Left ventricle myocardium superior (tissue), 1 donor: ENCODE measurements around the gene VPS9D1. TPM values are rescaled to one million over a fixed set of nuclear protein-coding genes. Genes with fewer than 3 reads are reported as not detected.
"Not testable (repeated sequence)": the region's sequence is repeated elsewhere in the genome, so short reads cannot be mapped to it uniquely, and the experiment has no call there.

Experiments used
- ATAC-seq: fragments of 200-7000 bp; cut with Tn5 transposase; one replicate; pipeline ENCODE4 v1.9.1; 2020; ENCODE audit warnings: mild to moderate bottlenecking, moderate library complexity
- DNase-seq: peaks from one replicate; pipeline ENCODE4 v3.0.0-alpha.2; 2020
- intact Hi-C: fragments of 100-400 bp; cut with micrococcal nuclease; formaldehyde crosslinking; loops from one replicate; pipeline ENCODE4 v1.11.0; 2022
- total RNA-seq: library from RNA; stranded (reverse); fragmentation: NEBNext Ultra II Directional; extraction: Animal tissue kit (Norgen Biotek cat#: 25700); gene quantifications from one replicate; pipeline ENCODE4 v1.2.1, GENCODE V29; 2021
- donor health status: DM: no; HTN: yes; CAD: no; lungs with severe emphysema.

Gene VPS9D1
- total RNA-seq, 1 donor from 2014 or later = 13.7 TPM

DNA sequence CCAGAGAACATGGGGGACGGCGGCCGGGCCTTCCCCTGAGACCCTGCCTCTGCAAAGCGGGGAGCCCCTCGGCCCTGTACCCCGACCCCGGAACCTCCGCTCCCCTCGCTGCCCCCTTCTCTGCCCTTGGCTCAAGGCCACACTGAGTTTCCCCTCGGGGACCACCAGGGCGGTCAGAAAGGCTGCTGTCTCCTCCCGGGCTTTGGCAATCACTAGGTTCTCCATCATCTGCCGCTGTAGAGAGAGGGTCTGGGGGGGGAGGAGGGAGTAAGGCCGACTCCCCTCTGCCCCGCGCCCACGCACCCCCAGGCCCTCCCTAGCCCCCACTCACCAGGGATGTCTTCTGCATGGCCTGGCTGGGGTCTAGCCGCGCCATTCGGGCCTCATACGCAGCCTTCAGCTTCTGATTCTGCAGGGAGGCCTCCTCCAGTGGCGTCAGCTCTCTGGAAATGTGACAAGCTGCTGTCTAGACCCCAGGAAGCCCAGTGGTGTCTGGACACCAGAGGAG is 8.4 kb downstream of the VPS9D1 start:
- DNase-seq (no peak), ATAC-seq (no peak)
- intact Hi-C loops = no loop called here

DNA sequence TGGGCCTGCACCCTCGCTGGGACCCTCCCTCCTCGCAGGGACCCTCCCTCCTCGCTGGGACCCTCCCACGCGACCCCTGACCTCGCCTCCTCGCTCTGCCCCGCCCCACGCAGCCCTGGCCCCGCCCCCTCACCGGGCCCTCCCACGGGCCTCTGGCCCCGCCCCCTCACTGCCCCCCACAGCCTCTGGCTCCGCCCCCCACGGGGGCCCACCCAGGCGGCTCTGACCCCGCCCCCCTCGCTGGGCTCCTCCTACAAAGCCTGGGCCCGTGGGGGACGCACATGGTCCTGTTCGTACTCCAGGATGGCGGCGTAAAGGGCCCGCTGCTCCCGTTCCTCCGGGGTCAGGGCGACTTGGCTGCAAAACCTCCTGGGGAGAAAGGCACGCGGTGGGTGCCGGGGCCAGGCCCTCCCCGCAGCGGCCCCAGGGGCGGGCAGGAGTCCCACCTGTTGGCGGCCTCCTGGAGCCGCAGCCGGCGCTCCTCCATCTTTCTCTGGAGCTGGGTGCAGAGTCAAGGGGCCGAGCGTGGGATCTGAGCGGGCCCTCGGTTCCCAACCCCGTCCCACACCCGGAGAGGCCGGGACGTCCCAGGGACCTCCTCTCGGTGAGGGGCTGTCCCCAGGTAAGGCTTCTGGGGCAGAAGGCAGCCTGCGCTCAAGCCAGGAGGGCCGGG is 9.0 kb downstream of the VPS9D1 start:
- peak; percentile 58 for DNase-seq
- intact Hi-C loops = no loop called here
- ATAC-seq = peak; percentile 48

DNA sequence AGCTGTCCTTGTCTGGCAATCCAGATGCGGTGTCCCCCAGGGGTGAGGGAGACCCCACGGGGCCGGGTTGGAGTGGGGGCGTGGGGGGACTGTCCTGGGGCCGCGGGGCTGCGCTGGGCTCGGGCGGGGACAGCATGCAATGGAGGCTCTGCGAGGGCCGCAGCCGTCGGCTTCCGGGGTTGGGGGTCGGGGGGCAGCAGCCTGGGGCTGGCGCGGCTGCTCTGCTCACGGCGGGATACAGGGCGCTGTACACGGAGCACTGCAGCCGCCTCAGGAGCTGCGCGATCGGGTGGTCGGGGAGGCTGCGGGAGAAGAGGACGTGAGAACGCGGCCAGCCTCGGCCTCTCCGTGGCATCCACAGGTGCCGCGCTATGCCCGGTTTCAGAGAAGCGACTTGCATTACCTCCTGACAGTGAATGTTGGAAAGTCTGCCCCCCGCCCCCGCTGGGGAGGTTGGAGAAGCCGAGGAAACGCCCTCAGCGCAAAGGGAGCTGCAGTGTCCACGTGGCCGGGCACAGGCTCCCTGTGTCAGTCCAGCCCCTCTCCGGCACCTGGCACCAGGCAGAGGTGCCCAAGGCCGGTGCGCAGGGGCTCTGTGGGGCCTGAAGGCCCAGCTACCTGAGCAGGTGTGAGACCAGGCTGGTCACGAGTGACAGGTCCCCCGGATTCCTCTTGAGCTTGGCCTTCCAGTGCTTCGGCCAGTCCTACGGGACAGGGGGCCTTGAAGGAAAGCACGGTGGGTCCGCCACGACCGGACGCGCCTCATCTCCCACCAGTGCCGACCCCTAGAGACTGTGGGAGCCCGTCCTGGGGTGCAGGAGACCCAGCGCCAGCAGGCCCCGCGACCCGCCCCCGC is 9.8 kb downstream of the VPS9D1 start:
- intact Hi-C loops = no loop called here
- DNase-seq = no peak
- no peak for ATAC-seq

DNA sequence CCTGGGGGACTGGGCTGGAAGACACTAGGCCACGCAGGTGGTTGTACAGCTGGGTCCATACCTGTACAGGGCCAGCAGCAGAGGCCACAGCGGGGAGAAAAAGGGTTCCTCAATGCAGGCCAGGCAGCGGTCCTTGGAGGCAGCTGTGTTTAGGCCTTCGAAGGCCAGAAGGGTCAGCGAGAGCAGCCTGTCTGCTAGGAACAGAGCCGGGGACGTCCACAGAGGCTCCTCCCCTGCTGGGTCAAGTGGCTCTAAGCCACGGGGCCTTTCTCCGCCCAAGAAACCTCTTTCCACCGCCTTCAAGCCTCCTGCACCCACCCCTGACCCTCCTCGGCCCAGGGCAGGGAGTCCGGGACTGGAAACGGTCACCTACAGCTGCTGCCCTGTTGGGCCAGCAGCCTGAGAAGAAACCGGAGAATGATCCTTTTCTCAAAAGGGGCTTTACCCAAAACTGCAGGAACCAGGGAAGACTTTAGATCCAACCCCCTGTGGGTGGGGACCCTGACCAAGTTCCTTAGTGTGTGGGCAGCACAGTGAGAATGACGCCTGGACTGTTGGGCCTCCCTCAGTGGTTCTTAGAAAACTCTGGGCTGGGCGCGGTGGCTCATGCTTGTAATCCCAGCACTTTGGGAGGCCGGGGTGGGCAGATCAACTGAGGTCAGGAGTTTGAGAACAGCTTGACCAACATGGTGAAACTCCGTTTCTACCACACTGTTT is 10.8 kb downstream of the VPS9D1 start:
- ATAC-seq = no peak
- intact Hi-C loops = no loop called here
- no peak for DNase-seq

DNA sequence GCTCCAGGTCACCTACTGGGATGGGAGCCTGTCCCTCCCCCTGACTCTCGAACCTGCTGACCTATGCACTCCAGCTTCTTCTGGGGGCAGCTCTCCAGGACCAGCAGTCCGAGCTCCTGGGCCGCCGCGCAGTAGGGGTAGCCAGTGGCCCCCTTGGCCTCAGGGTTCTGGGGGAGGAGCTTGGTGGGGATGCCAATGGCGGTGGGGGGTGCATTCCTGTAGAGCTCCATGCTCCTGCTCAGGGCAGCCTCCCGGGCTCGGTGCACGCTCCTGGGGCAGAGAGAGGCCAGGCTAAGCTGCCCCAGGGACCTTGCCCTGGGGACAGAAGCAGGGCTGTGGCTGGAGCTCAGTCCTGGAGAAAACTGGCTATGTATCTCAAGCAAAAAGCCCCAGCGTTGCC is 11.5 kb downstream of the VPS9D1 start:
- ATAC-seq = no peak
- intact Hi-C loops = no loop called here
- no peak for DNase-seq

DNA sequence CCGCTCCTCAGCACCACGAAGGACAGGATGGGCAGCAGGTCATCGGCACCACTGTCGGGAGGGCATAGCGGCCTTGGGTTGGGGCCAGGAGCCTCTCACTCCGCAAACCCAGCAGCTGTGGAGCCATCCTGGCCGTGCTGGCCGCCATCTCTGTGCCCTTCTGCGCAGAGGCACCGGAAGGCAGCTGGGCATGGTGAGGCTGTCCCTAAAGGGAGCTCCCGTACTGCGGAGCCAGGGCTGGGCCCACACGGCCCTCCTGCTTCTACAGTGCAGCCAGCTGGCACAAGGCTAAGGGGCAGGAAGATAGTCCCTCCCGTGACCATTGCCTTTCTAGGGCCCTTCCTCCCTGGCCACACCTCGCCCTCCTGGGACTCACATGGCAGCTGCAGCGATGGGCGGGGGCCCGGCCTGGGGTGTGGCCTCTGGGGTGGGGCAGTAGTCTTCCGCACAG is 12.2 kb downstream of the VPS9D1 start:
- peak; percentile 8 for ATAC-seq
- no peak for DNase-seq
- intact Hi-C loops = no loop called here

DNA sequence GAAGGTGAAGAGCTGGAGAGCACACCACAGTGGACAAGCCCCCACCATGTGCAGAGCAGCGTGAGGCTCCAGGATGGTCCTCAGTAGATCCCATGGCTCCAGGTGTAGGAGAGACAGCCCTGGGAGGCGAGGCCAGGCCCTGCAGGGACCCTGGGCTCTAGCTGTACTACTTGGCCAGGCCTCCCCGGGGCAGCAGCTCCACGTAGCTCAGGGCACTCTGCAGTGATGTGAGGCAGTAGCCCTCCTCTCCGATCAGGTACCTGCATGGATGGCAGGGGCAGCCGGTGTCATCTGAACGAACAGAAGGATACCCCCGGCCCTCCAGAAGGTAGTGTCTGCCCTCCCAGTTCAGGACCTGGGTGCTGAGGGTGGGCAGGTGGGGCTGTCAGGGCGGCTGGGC is 13.0 kb downstream of the VPS9D1 start:
- intact Hi-C loops = no loop called here
- DNase-seq = no peak
- ATAC-seq = no peak

DNA sequence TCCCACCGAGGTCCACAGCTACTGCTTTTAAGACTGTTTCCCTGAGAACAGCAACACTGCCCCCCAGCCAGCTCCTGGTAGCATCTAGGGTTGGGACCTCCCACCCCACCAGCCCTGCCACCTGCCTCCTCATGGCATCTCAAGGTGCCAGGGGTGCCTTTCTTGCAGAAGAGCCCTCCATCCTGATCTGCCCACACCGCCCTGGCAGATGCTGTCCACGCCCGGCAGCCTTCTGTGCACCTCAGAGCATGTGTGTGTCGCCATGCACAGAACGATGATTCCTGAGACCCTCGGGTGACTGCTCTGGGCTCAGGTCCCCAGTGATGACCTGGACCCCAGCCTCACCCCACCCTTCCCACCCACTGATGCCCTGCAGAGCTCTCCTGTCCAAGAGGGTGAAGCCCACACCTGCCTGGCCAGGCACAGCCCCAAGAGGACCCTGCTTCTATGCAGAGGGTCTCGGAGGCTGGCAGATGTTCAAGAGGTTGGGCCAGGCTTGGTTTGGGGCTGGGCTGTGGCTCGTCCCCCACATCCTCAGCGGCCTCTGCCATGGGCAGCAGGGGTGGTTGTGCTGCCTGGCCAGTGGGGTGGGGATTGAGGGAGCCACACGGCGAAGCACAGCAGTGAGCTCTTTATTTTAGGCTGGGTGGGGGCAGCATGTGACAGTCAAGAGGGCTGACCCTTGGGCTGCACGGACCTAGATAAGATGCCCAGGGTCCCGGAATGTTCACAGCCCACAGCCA is 14.0 kb downstream of the VPS9D1 start:
- intact Hi-C loops = no loop called here
- DNase-seq (no peak), ATAC-seq (no peak)

DNA sequence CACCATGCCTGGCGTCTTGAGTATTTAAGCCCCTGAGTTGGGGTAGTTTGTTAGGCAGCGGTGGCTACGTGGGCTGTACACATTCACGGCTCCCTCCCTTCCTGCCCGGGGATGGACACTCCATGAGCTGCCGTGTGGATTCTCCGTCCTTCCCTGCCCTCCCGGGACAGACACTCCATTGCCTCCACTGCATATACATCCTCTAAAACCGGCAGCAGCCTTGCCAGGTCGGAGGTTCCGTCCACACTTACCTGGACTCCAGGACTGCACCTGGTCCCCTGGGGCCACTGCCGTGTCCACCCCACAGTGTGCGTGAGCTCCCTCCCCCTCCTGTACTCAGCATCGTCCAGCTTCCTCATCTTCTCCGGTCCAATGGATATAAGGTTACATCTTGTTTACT is 15.7 kb downstream of the VPS9D1 start:
- DNase-seq (no peak), ATAC-seq (no peak)
- intact Hi-C loops = no loop called here

DNA sequence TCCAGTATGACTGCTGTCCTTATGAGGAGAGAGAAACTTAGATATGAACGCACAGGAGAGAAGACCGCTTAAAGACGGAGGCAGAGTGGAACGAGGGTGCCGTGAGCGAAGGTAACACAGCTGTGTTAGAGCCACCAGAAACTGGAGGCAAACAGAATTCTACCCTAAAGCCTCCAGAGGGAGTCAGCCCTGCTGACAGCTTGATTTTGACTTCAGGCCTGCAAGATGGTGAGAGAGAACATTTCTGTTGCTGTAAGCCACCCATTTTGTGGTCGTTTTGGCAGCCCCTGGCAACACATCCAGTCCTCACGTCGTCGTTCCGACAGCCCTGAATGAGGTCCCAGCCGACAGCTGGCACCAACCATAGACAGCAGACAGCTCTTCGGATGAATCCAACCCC is 16.4 kb downstream of the VPS9D1 start:
- ATAC-seq = no peak
- intact Hi-C loops = no loop called here
- DNase-seq = no peak

DNA sequence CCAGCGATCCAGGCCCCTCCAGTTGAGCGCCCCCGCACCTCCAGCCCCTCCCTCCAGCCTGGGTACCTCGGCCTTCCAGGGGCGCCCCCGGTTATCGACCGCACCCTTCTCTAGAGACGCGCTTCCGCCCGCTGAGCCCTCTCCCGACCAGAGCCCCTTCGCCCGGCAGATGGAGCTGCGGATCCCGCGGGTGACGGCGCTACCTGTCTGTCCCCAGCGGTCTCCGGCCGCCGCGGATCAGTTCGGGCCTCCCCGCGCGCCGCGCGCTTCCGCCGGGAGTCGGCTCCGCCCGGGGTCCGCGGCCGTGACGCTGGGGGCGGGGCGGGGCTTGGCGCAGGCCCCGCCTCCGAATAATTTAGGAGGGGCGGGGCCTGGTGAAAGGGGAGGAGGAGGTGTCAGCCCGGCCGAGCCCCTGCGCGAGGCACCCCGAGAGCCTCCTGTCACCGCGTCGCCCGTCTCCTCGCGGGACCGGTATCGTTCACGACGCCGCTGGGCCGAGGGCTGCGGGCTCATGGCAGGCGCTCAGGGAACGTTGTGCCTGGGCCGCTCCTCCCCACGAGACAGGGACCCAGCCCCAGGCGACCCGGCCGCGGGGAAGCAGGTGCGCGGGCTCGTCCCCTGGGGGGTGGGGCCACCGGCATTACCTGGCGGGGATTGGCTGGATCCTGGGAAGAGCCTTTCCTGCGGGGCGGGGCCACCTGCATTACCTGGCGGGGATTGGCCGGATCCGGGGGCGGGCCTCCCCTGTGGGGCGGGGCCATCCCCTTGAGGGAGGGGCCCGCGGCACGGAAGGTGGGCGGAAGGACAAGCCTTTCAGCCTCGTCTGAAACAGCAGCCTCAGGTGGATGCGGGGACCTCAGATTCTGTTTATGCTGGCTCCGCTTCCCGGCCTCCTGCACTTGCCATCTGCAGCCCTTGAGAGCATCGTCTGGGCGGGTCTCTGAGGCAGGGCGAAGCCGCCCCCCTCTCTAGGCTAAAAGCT is 19.0 kb downstream of the VPS9D1 start, which contains the start of gene SPATA2L:
TSS of gene SPATA2L (minus strand) at position 281 of the 982 bp plus-strand sequence. CDS start 473 bp downstream, outside the sequence.
- intact Hi-C loops = no loop called here
- ATAC-seq (peak; percentile 82), DNase-seq (peak; percentile 93)

DNA sequence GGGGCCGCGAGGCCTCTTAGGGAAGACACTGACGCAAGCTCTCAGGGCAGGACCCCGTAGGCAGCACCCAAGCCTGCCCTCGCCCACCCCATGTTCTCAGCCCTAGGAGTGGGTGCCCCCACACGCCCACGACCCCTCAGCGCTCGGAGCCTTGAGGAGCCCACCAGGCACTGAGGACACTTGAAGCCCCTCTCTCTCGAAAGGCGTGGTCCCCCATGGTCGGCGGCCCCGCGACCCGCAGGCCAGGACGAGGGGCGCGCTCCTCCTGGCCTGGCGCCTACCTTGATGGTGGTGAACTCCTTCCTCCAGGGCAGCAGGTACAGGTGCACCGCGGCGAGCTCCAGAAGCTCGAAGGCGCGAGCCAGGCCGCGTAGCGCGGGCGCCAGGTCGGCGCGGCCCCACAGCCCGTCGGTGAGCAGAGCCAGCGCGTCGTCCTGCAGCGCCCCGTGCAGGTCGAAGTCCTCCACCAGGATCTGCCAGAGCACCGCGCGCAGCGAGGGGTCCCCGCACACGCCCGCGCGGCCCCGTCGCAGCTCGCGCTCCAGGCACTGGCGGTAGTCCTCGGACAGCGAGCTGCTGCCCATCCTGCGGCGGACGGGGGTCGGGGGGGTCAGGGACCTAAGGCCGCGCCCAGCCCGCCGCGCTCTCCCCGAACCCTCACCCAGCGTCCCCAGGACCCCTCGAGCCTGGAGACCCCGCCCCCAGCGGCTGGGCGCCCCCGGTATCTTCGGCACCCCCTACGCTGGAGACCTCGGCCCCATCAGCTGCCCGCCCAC is 19.9 kb downstream of the VPS9D1 start:
- intact Hi-C loops = no loop called here
- ATAC-seq (peak; percentile 5), DNase-seq (peak; percentile 53)

DNA sequence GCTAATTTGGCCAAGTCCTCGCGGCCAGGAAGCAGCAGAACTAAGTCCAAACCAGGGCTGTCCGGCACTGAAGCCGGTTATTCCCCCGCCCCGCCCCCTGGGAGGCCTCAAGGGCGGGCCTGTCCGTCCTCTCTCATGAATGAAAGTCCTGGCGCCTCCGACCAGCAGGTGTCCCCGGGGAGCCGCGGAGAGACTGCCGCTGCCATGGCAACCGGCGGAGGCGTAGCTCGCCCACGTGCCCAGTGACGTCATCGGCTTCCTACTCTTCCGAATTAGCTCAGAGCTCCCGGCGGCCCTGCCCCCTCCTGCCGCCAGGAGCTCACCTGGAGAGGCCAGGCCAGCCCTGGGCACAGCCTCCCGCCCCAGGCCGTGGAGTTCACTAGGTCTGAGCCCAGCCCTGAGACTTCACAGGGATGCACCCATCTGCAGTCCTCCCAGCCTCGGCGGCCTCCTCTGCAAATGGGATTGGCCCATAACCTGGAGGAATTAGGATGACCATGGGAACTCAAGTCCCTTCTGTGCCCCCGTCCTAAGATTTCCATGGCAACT is 20.5 kb downstream of the VPS9D1 start:
- DNase-seq (peak; percentile 99), ATAC-seq (peak; percentile 76)
- intact Hi-C loops = no loop called here

DNA sequence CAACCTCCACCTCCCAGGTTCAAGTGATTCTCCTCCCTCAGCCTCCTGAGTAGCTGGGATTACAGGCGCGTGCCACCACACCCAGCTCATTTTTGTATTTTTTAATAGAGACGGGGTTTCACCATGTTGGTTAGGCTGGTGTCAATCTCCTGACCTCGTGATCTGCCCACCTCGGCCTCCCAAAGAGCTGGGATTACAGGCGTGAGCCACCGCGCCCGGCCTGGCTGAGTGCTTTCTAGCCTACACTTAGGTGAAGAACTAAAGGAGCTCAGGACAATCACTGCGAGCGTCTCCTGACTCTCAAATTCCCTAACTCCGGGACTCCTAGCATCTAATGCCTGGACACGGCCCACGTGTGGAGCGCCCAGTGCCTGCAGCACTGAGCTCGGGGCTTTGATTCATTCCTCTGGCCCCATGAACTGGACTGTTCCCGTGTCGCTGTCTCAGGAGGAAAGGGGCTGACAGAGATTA is 21.0 kb downstream of the VPS9D1 start:
- DNase-seq, ATAC-seq, intact Hi-C loops: not testable (repeated sequence)

DNA sequence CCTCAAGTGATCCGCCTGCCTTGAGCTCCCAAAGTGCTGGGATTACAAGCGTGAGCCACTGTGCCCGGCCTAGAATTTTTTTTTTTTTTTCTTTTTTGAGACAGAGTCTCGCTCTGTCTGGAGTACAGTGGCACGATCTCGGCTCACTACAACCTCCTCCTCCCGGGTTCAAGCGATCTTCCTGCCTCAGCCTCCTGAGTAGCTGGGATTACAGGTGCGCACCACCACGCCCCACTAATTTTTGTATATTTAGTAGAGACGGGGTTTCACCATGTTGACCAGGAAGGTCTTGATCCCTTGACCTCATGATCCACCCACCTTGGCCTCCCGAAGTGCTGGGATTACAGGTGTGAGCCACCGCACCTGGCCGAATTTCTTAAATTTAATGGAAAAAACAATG is 22.0 kb downstream of the VPS9D1 start:
- DNase-seq, ATAC-seq, intact Hi-C loops: not testable (repeated sequence)

DNA sequence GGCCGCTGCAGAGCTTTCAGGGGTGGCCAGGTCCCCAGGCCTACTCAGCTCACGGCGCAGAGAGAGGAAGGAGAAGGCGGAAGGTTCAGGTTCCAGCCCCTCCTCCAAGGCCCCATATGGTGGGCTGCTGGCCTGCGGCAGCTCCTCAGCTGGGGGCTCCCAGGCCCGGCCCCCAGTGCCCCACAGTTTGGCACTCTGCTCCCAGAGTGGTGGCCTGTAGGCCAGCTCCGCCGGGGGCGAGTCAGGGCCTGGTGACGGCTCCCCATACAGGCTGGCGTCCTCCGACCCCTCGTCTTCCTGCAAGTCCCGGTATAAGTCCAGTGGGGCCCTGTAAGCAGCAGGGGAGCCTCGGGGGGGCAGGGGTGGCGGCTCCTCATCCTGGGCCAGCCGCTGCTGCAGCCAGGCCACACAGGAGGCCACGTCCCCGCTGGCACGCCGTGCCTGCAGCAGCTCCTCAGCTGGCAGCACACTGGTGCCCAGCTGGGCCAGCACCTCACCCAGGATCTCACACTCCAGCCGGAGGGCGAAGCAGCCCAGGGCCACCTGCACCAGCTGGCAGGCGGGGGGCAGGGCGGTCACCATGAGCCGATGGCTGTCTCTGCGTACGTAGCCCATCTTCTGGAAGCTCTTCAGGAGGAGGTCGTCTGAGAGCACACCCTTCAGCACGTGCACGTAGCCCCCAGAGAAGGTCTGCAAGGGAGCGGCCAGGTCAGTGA is 22.9 kb downstream of the VPS9D1 start:
- no peak for ATAC-seq
- DNase-seq = no peak
- intact Hi-C loops = no loop called here
